H9 (cell line): ENCODE measurements around the gene FBXO47. TPM values are rescaled to one million over a fixed set of nuclear protein-coding genes. Genes with fewer than 3 reads are reported as not detected.
A peak's percentile ranks its signal among the peaks of the same experiment; 100 is the strongest.

Experiments used
- DNase-seq: peaks from one replicate; pipeline ENCODE4 v3.0.0-alpha.2; 2017
- H2AFZ ChIP-seq: one replicate; pipeline ENCODE4 v1.6.1; 2013; ENCODE audit warnings: mild to moderate bottlenecking, low read length, control low read depth, moderate library complexity
- H2AK5ac ChIP-seq: 2 replicates; pipeline ENCODE4 v1.6.1; 2013; ENCODE audit warnings: low read length, control low read depth, mixed read lengths; ENCODE audit not compliant: insufficient read length
- H2BK120ac ChIP-seq: one replicate; pipeline ENCODE4 v1.6.1; 2013; ENCODE audit warnings: low read depth, mild to moderate bottlenecking, low read length, control low read depth, inconsistent platforms; ENCODE audit not compliant: poor library complexity, severe bottlenecking
- H2BK12ac ChIP-seq: 2 replicates; pipeline ENCODE4 v1.6.1; 2013; ENCODE audit warnings: low read length, control low read depth, mixed read lengths, low read depth; ENCODE audit not compliant: insufficient read length
- H2BK15ac ChIP-seq: 2 replicates; pipeline ENCODE4 v1.6.1; 2013; ENCODE audit warnings: low read depth, low read length, control low read depth
- H2BK20ac ChIP-seq: one replicate; pipeline ENCODE4 v1.6.1; 2013; ENCODE audit warnings: low read depth, mild to moderate bottlenecking, low read length, control low read depth, inconsistent platforms; ENCODE audit not compliant: poor library complexity, severe bottlenecking
- H2BK5ac ChIP-seq: 2 replicates; pipeline ENCODE4 v1.6.1; 2013; ENCODE audit warnings: low read length, control low read depth, mixed read lengths; ENCODE audit not compliant: insufficient read length
- H3K14ac ChIP-seq: 2 replicates; pipeline ENCODE4 v1.6.1; 2013; ENCODE audit warnings: low read length, control low read depth; ENCODE audit not compliant: insufficient read depth
- H3K18ac ChIP-seq: 2 replicates; pipeline ENCODE4 v1.6.1; 2013; ENCODE audit warnings: low read depth, mild to moderate bottlenecking, mixed read lengths, low read length, control low read depth; ENCODE audit not compliant: insufficient read length
- H3K23ac ChIP-seq: 2 replicates; pipeline ENCODE4 v1.6.1; 2013; ENCODE audit warnings: low read length, control low read depth, mixed read lengths, low read depth; ENCODE audit not compliant: insufficient read length
- H3K23me2 ChIP-seq: 2 replicates; pipeline ENCODE4 v1.6.1; 2013; ENCODE audit warnings: low read depth, mild to moderate bottlenecking, mixed read lengths, low read length, control low read depth; ENCODE audit not compliant: insufficient read length, poor library complexity, severe bottlenecking
- H3K27ac ChIP-seq: 2 replicates; pipeline ENCODE4 v1.5.1; 2013; ENCODE audit warnings: low read length, control low read depth, mixed read lengths, low read depth; ENCODE audit not compliant: insufficient read length
- H3K27me3 ChIP-seq: 2 replicates; pipeline ENCODE4 v1.6.1; 2013; ENCODE audit warnings: low read length, control low read depth, inconsistent platforms; ENCODE audit not compliant: insufficient read depth
- H3K4ac ChIP-seq: 2 replicates; pipeline ENCODE4 v1.6.1; 2013; ENCODE audit warnings: low read depth, mild to moderate bottlenecking, control low read depth, inconsistent platforms, low read length, moderate library complexity
- H3K4me1 ChIP-seq: 2 replicates; pipeline ENCODE4 v1.6.1; 2013; ENCODE audit warnings: low read length, control low read depth, inconsistent platforms; ENCODE audit not compliant: insufficient read depth
- H3K4me2 ChIP-seq: 2 replicates; pipeline ENCODE4 v1.6.1; 2013; ENCODE audit warnings: low read length, control low read depth, mixed read lengths; ENCODE audit not compliant: insufficient read length, insufficient read depth
- H3K56ac ChIP-seq: 2 replicates; pipeline ENCODE4 v1.6.1; 2013; ENCODE audit warnings: low read depth, mild to moderate bottlenecking, mixed read lengths, low read length, control low read depth; ENCODE audit not compliant: insufficient read length
- H3K79me1 ChIP-seq: 2 replicates; pipeline ENCODE4 v1.6.1; 2013; ENCODE audit warnings: low read depth, mild to moderate bottlenecking, moderate library complexity, low read length, control low read depth, inconsistent platforms; ENCODE audit not compliant: insufficient read depth, poor library complexity, severe bottlenecking
- H3K79me2 ChIP-seq: 2 replicates; pipeline ENCODE4 v1.6.1; 2013; ENCODE audit warnings: low read length, control low read depth, inconsistent platforms; ENCODE audit not compliant: insufficient read depth
- H3K9ac ChIP-seq: 2 replicates; pipeline ENCODE4 v1.6.1; 2013; ENCODE audit warnings: low read length, control low read depth, mixed read lengths; ENCODE audit not compliant: insufficient read length; ENCODE audit errors: extremely low read depth
- H3K9me3 ChIP-seq: one replicate; pipeline ENCODE4 v1.6.1; 2013; ENCODE audit warnings: low read depth, low read length, inconsistent platforms; ENCODE audit not compliant: control insufficient read depth
- H3T11ph ChIP-seq: one replicate; pipeline ENCODE4 v1.6.1; 2013; ENCODE audit warnings: mild to moderate bottlenecking, low read length, control low read depth, inconsistent platforms
- H4K20me1 ChIP-seq: one replicate; pipeline ENCODE4 v1.6.1; 2013; ENCODE audit not compliant: control insufficient read depth, insufficient read length, insufficient read depth
- H4K5ac ChIP-seq: 2 replicates; pipeline ENCODE4 v1.6.1; 2013; ENCODE audit warnings: low read depth, mild to moderate bottlenecking, mixed read lengths, low read length, control low read depth; ENCODE audit not compliant: insufficient read length
- H4K8ac ChIP-seq: replicated peaks from 2 replicates; pipeline ENCODE4 v1.6.1; 2013; ENCODE audit warnings: low read length, control low read depth, mixed read lengths, low read depth; ENCODE audit not compliant: insufficient read length
- H4K91ac ChIP-seq: 2 replicates; pipeline ENCODE4 v1.6.1; 2013; ENCODE audit warnings: low read depth, mild to moderate bottlenecking, moderate library complexity, mixed read lengths, low read length, control low read depth; ENCODE audit not compliant: insufficient read length
- H3K27ac Mint-ChIP-seq, 3 experiments: 2 replicates in 2 of 3; 3 replicates in 1 of 3; pipeline ENCODE4 v1.8.0; 2020 to 2021; ENCODE audit warnings: mixed read lengths in 3 of 3, mild to moderate bottlenecking in 1 of 3, moderate library complexity in 1 of 3
- H3K27me3 Mint-ChIP-seq: 2 replicates; pipeline ENCODE4 v1.8.0; 2021; ENCODE audit warnings: low read depth, mild to moderate bottlenecking, moderate library complexity, mixed read lengths
- H3K36me3 Mint-ChIP-seq, 3 experiments: 2 replicates in 2 of 3; 3 replicates in 1 of 3; pipeline ENCODE4 v1.8.0; 2020 to 2021; ENCODE audit warnings: low read depth in 3 of 3, mixed read lengths in 3 of 3; ENCODE audit not compliant: insufficient read depth in 1 of 3
- H3K4me1 Mint-ChIP-seq, 2 experiments: 2 replicates each; pipeline ENCODE4 v1.8.0; 2020; ENCODE audit warnings: mixed read lengths in 2 of 2
- H3K4me3 Mint-ChIP-seq, 2 experiments: 2 replicates in 1 of 2; 3 replicates in 1 of 2; pipeline ENCODE4 v1.8.0; 2020 to 2021; ENCODE audit warnings: mild to moderate bottlenecking in 2 of 2, mixed read lengths in 2 of 2, moderate library complexity in 1 of 2
- H3K9me3 Mint-ChIP-seq, 2 experiments: 2 replicates in 1 of 2; 3 replicates in 1 of 2; pipeline ENCODE4 v1.8.0; 2020; ENCODE audit warnings: mild to moderate bottlenecking in 2 of 2, mixed read lengths in 2 of 2, moderate library complexity in 1 of 2
- CTCF ChIP-seq: fragments of 200-600 bp; sonication (generic); conservative IDR thresholded peaks from 3 replicates; pipeline ENCODE4 v1.8.0; 2021; ENCODE audit warnings: antibody characterized with exemption, mild to moderate bottlenecking
- WGBS: extraction: QIAGEN DNeasy Blood & Tissue Kit; methylation state at CpG from one replicate; pipeline ENCODE4 v1.1.7; 2013; ENCODE audit warnings: missing lambda C conversion rate, low lambda C conversion rate, mixed read lengths; ENCODE audit not compliant: insufficient read length; ENCODE audit errors: extremely low coverage; 5-methylcytosine and 5-hydroxymethylcytosine counted together
- total RNA-seq: library from RNA; stranded (reverse); gene quantifications from 2 replicates; pipeline ENCODE4 v1.2.1, GENCODE V29; 2021

The FBXO47 gene
- total RNA-seq, 1 experiment from 2014 or later = not detected

GRCh38 chr17:38905375-38905774 lies 61.8 kb downstream of the FBXO47 start:
- Histone ChIP-seq H3K23ac (no peak overlapping the region), H3K23me2 (no peaks in the 10 kb centered on the region), H3K79me2 (no peaks in the 10 kb centered on the region), H3K4me2 (no peak overlapping the region), H2BK5ac (no peak overlapping the region), H4K8ac (no peak overlapping the region), H4K5ac (no peak overlapping the region), H3K18ac (no peak overlapping the region), H2BK120ac (no peak overlapping the region), H2AK5ac (no peak overlapping the region), H2BK20ac (no peak overlapping the region), H3K79me1 (no peaks in the 10 kb centered on the region), H4K91ac (no peak overlapping the region), H2BK15ac (no peak overlapping the region), H4K20me1 (no peaks in the 10 kb centered on the region), H3K9me3 (no peaks in the 10 kb centered on the region), H3K4me1 (no peaks in the 10 kb centered on the region), H3K4ac (no peak overlapping the region), H2BK12ac (no peak overlapping the region), H3T11ph (no peak overlapping the region), H3K27me3 (no peaks in the 10 kb centered on the region), H3K9ac (no peak overlapping the region), H3K27ac (no peak overlapping the region), H2AFZ (no peak overlapping the region), H3K56ac (no peak overlapping the region), H3K14ac (no peak overlapping the region)
- Mint-ChIP-seq H3K4me3 (no peak overlapping the region), H3K27me3 (no peaks in the 10 kb centered on the region), H3K9me3 (no peaks in the 10 kb centered on the region), H3K36me3 (peaks cover 5 to 35% (median 28%) of the 10 kb centered on the region in 3 experiments; a peak in 6 of 7 replicates), H3K4me1 (peaks cover 12 to 25% of the 10 kb centered on the region in 2 experiments), H3K27ac (peak overlapping the region in 1 of 3 experiments; percentile 14; a peak in 1 of 7 replicates)
- TF ChIP-seq CTCF = no peak
- no CpG with 5 or more reads among the region's 10 CpGs for WGBS
- no peak for DNase-seq
